Endodermal cell (in vitro differentiated cells): ENCODE data around the gene NBEAL2. TPM values are rescaled to one million over a fixed set of nuclear protein-coding genes. Genes with fewer than 3 reads are reported as not detected.

Experiments used
- DNase-seq: peaks from one replicate; pipeline ENCODE4 v3.0.0-alpha.2; 2017
- H3K27ac ChIP-seq: 2 replicates; pipeline ENCODE4 v1.5.1; 2013; ENCODE audit warnings: mild to moderate bottlenecking, low read depth, low read length, moderate library complexity
- H3K27me3 ChIP-seq: 2 replicates; pipeline ENCODE4 v1.6.1; 2013; ENCODE audit warnings: mild to moderate bottlenecking, low read length, moderate library complexity; ENCODE audit not compliant: insufficient read depth, control insufficient read depth, poor library complexity, severe bottlenecking
- H3K36me3 ChIP-seq: 2 replicates; pipeline ENCODE4 v1.7.0; 2013; ENCODE audit warnings: mild to moderate bottlenecking, low read length, moderate library complexity; ENCODE audit not compliant: control insufficient read depth, insufficient read depth
- H3K4me1 ChIP-seq: one replicate; pipeline ENCODE4 v1.7.0; 2013; ENCODE audit warnings: low read length; ENCODE audit not compliant: control insufficient read depth, insufficient read depth
- H3K4me3 ChIP-seq: 2 replicates; pipeline ENCODE4 v1.5.1; 2013; ENCODE audit warnings: mild to moderate bottlenecking, low read length, moderate library complexity
- H3K9ac ChIP-seq: 2 replicates; pipeline ENCODE4 v1.6.1; 2013; ENCODE audit warnings: mild to moderate bottlenecking, low read length, moderate library complexity; ENCODE audit not compliant: poor library complexity, severe bottlenecking; ENCODE audit errors: extremely low read depth
- H3K9me3 ChIP-seq: 2 replicates; pipeline ENCODE4 v1.6.1; 2013; ENCODE audit warnings: mild to moderate bottlenecking, low read length, moderate library complexity; ENCODE audit not compliant: control insufficient read depth
- H3K27ac Mint-ChIP-seq: 2 replicates; pipeline ENCODE4 v1.8.0; 2020; ENCODE audit warnings: mixed read lengths
- H3K27me3 Mint-ChIP-seq: 2 replicates; pipeline ENCODE4 v1.8.0; 2021; ENCODE audit warnings: mild to moderate bottlenecking, mixed read lengths; ENCODE audit not compliant: insufficient read depth
- H3K36me3 Mint-ChIP-seq: 2 replicates; pipeline ENCODE4 v1.8.0; 2020; ENCODE audit warnings: low read depth, mixed read lengths
- H3K4me1 Mint-ChIP-seq: 2 replicates; pipeline ENCODE4 v1.8.0; 2020; ENCODE audit warnings: mixed read lengths
- H3K4me3 Mint-ChIP-seq: 2 replicates; pipeline ENCODE4 v1.8.0; 2020; ENCODE audit warnings: mild to moderate bottlenecking, moderate library complexity, mixed read lengths
- H3K9me3 Mint-ChIP-seq: 2 replicates; pipeline ENCODE4 v1.8.0; 2020; ENCODE audit warnings: mild to moderate bottlenecking, mixed read lengths
- WGBS, 2 experiments: methylation state at CpG; one replicate each; pipeline versions ENCODE4 v1.1.5 to v1.1.7; 2013; ENCODE audit warnings: missing lambda C conversion rate in 2 of 2, mixed read lengths in 1 of 2; ENCODE audit not compliant: insufficient coverage in 1 of 2, insufficient read length in 1 of 2; 5-methylcytosine and 5-hydroxymethylcytosine counted together
- total RNA-seq, 2 donors: library from RNA; stranded (reverse); fragmentation: NEBNext Ultra II Directional in 1 of 2; extraction: Animal tissue kit (Norgen Biotek cat#: 25700) in 1 of 2; gene quantifications; 2 replicates in 1 of 2; 3 replicates in 1 of 2; pipeline ENCODE4 v1.2.1, GENCODE V29; 2021
- TF ChIP-seq, protein P1 (sequence below): fragments of 200-600 bp; sonication (generic); conservative IDR thresholded peaks from 2 replicates; pipeline ENCODE4 v1.5.0; 2021; ENCODE audit warnings: antibody characterized with exemption, mild to moderate bottlenecking

NBEAL2 gene
- total RNA-seq, 2 donors from 2014 or later, result 59.2 to 64.0 TPM

DNA sequence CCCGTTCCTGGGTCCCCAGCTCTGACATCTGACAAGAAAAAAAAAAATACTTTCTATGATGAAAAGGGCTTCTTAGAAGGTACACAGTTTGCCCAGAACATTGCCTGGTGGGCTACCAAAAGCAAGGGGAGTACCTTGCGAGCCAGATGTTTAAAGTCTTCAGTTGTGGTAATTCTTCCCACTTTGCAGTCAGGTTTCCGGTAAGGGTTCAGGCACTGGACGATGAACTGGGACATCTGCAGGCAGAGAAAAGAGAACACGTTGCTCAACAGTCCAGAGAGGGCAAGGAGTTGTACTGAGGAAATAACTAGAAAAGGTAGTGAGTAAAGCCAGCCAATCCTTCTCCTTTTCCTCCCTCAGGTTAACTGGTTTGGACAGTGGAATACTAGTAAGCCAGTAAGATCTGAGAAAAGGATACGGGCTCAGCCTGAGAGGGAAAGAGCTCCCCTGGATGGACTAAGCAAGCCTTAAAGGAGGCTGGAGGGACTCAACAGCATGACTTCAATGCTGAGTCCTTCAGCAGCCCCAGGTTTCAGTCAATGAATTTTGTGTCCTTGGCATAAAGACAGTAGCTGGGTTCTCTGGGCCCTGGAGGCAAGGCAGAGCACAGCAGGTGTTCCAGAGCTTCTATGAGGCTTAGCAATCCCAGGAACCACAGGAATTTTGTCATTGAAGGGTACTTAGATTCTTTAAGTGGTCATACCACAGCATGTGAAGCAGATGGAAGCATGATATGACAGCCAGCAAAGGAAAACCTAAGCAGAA lies 38.2 kb downstream of the NBEAL2 start:
- no peak overlapping the region for H3K4me3 ChIP-seq
- 95 to 98% methylated on average over 5 to 6 of the region's 6 CpGs for WGBS, 2 experiments
- Mint-ChIP-seq H3K4me3 (no peak overlapping the region), H3K27ac (no peak overlapping the region), H3K4me1 (peaks cover 7% of the 10 kb centered on the region), H3K36me3 (peaks cover 38% of the 10 kb centered on the region), H3K9me3 (no peaks in the 10 kb centered on the region), H3K27me3 (no peaks in the 10 kb centered on the region)
- peak; percentile 72 for DNase-seq
- no peaks in the 10 kb centered on the region for H3K27me3 ChIP-seq
- TF ChIP-seq, protein P1, sequence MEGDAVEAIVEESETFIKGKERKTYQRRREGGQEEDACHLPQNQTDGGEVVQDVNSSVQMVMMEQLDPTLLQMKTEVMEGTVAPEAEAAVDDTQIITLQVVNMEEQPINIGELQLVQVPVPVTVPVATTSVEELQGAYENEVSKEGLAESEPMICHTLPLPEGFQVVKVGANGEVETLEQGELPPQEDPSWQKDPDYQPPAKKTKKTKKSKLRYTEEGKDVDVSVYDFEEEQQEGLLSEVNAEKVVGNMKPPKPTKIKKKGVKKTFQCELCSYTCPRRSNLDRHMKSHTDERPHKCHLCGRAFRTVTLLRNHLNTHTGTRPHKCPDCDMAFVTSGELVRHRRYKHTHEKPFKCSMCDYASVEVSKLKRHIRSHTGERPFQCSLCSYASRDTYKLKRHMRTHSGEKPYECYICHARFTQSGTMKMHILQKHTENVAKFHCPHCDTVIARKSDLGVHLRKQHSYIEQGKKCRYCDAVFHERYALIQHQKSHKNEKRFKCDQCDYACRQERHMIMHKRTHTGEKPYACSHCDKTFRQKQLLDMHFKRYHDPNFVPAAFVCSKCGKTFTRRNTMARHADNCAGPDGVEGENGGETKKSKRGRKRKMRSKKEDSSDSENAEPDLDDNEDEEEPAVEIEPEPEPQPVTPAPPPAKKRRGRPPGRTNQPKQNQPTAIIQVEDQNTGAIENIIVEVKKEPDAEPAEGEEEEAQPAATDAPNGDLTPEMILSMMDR, result no peak
- H3K9ac ChIP-seq, result no peak overlapping the region
- H3K27ac ChIP-seq, result no peak overlapping the region
- H3K9me3 ChIP-seq, result no peaks in the 10 kb centered on the region
- H3K4me1 ChIP-seq, result peaks cover 4% of the 10 kb centered on the region
- peaks cover 62% of the 10 kb centered on the region for H3K36me3 ChIP-seq

- H3K27me3 Mint-ChIP-seq, result no peaks in the 10 kb centered on the region
- H3K4me1 Mint-ChIP-seq, result peaks cover 7% of the 10 kb centered on the region
- H3K36me3 Mint-ChIP-seq, result peaks cover 38% of the 10 kb centered on the region
- no peak overlapping the region for H3K9ac ChIP-seq
- TF ChIP-seq, protein P1, result no peak
- H3K36me3 ChIP-seq, result peaks cover 62% of the 10 kb centered on the region
- no peak overlapping the region for H3K4me3 ChIP-seq
- no peak overlapping the region for H3K27ac ChIP-seq
- H3K9me3 Mint-ChIP-seq, result no peaks in the 10 kb centered on the region
- no peaks in the 10 kb centered on the region for H3K27me3 ChIP-seq
- no peaks in the 10 kb centered on the region for H3K9me3 ChIP-seq
- H3K4me3 Mint-ChIP-seq, result no peak overlapping the region
- no peak for DNase-seq
- H3K4me1 ChIP-seq, result peaks cover 4% of the 10 kb centered on the region
- H3K27ac Mint-ChIP-seq, result no peak overlapping the region
Observed at GRCh38 chr3:47018269-47018611, 38.8 kb downstream of the NBEAL2 start.

GRCh38 chr3:47019201-47019600 lies 39.7 kb downstream of the NBEAL2 start:
- no peaks in the 10 kb centered on the region for H3K27me3 ChIP-seq
- no peaks in the 10 kb centered on the region for H3K9me3 Mint-ChIP-seq
- peaks cover 35% of the 10 kb centered on the region for H3K36me3 Mint-ChIP-seq
- peaks cover 7% of the 10 kb centered on the region for H3K4me1 Mint-ChIP-seq
- no peak overlapping the region for H3K27ac Mint-ChIP-seq
- H3K36me3 ChIP-seq, result peaks cover 53% of the 10 kb centered on the region
- H3K9ac ChIP-seq, result no peak overlapping the region
- DNase-seq, result no peak
- H3K4me3 ChIP-seq, result no peak overlapping the region
- no peaks in the 10 kb centered on the region for H3K27me3 Mint-ChIP-seq
- H3K4me3 Mint-ChIP-seq, result no peak overlapping the region
- WGBS, 2 experiments, result 86 to 100% methylated on average over 1 of the region's 1 CpG
- peaks cover 4% of the 10 kb centered on the region for H3K4me1 ChIP-seq
- H3K9me3 ChIP-seq, result no peaks in the 10 kb centered on the region
- TF ChIP-seq, protein P1, result no peak
- no peak overlapping the region for H3K27ac ChIP-seq
